H1 (cell line): ENCODE results near the gene TMEM138. TPM values are rescaled to one million over a fixed set of nuclear protein-coding genes. Genes with fewer than 3 reads are reported as not detected.

Source experiments
- CTCF ChIA-PET: fragments of 300-600 bp; sonication (Branson Sonifier 250); formaldehyde crosslinking; loops from one replicate; lab custom pipeline; 2021; ENCODE audit not compliant: partially characterized antibody; lab: Charles Lee
- POLR2A ChIA-PET: fragments of 300-600 bp; sonication (Branson Sonifier 250); formaldehyde crosslinking; loops from one replicate; lab custom pipeline; 2021; ENCODE audit warnings: inconsistent platforms; ENCODE audit not compliant: partially characterized antibody; lab: Charles Lee
- DNase-seq, 2 experiments: peaks; one replicate each; pipeline versions ENCODE4 v3.0.0 to v3.0.0-alpha.2; 2010 to 2022; ENCODE audit warnings: low spot score in 2 of 2, low read depth in 1 of 2, mixed read lengths in 1 of 2
- FAIRE-seq: peaks from 2 replicates; lab custom pipeline; 2011; peaks lifted over from hg19 to GRCh38; lab: Jason Lieb, UNC
- H2AFZ ChIP-seq: 2 replicates; pipeline ENCODE4 v1.8.1; 2012; ENCODE audit warnings: low read length, inconsistent platforms
- H2AK5ac ChIP-seq: 2 replicates; pipeline ENCODE4 v1.6.1; 2013; ENCODE audit warnings: low read depth, low read length
- H2BK120ac ChIP-seq: replicated peaks from 2 replicates; pipeline ENCODE3; 2013; ENCODE audit warnings: low read depth, low read length, inconsistent platforms
- H2BK12ac ChIP-seq: 2 replicates; pipeline ENCODE4 v1.6.1; 2013; ENCODE audit warnings: low read depth, low read length
- H2BK15ac ChIP-seq: 2 replicates; pipeline ENCODE4 v1.6.1; 2013; ENCODE audit warnings: low read length
- H2BK20ac ChIP-seq: 2 replicates; pipeline ENCODE4 v1.6.1; 2013; ENCODE audit warnings: low read length
- H2BK5ac ChIP-seq: 2 replicates; pipeline ENCODE4 v1.6.1; 2013; ENCODE audit warnings: low read depth, low read length
- H3K14ac ChIP-seq: 2 replicates; pipeline ENCODE4 v1.6.1; 2013; ENCODE audit warnings: inconsistent platforms; ENCODE audit not compliant: insufficient read length
- H3K18ac ChIP-seq: 2 replicates; pipeline ENCODE4 v1.6.1; 2013; ENCODE audit warnings: low read length; ENCODE audit errors: extremely low read depth
- H3K23ac ChIP-seq: 2 replicates; pipeline ENCODE4 v1.6.1; 2013; ENCODE audit warnings: inconsistent platforms; ENCODE audit not compliant: insufficient read length
- H3K23me2 ChIP-seq: 2 replicates; pipeline ENCODE4 v1.6.1; 2013; ENCODE audit warnings: low read depth, low read length
- H3K27ac ChIP-seq: 2 replicates; pipeline ENCODE4 v1.6.1; 2011; ENCODE audit warnings: low read depth, low read length, inconsistent platforms
- H3K27me3 ChIP-seq, 4 experiments: replicated peaks in 1 of 4; 1 replicate in 1 of 4; 2 replicates in 3 of 4; pipeline versions ENCODE4 v1.6.1 to v1.8.1; 2011 to 2013; ENCODE audit warnings: low read length in 3 of 4, mild to moderate bottlenecking in 3 of 4, inconsistent platforms in 2 of 4, mixed read lengths in 2 of 4, moderate library complexity in 1 of 4; ENCODE audit not compliant: control insufficient read depth in 3 of 4, insufficient read depth in 3 of 4; ENCODE audit errors: extremely low read depth in 1 of 4
- H3K36me3 ChIP-seq, 4 experiments: 2 replicates each; pipeline versions ENCODE4 v1.6.1 to v1.8.1; 2011 to 2013; ENCODE audit warnings: mild to moderate bottlenecking in 4 of 4, low read length in 3 of 4, moderate library complexity in 2 of 4, control low read depth in 1 of 4, inconsistent platforms in 1 of 4; ENCODE audit not compliant: insufficient read depth in 4 of 4, control insufficient read depth in 2 of 4
- H3K4ac ChIP-seq: replicated peaks from 2 replicates; pipeline ENCODE3; 2013; ENCODE audit warnings: low read length, low read depth, mixed read lengths, inconsistent platforms; ENCODE audit not compliant: insufficient read length
- H3K4me1 ChIP-seq, 4 experiments: replicated peaks in 1 of 4; 1 replicate in 1 of 4; 2 replicates in 3 of 4; pipeline versions ENCODE4 v1.6.1 to v1.8.1; 2011 to 2013; ENCODE audit warnings: low read length in 3 of 4, inconsistent platforms in 2 of 4, mixed read lengths in 1 of 4; ENCODE audit not compliant: insufficient read depth in 4 of 4, control insufficient read depth in 3 of 4
- H3K4me2 ChIP-seq, 2 experiments: 2 replicates each; pipeline versions ENCODE4 v1.6.1 to v1.8.1; 2011 to 2013; ENCODE audit warnings: low read depth in 2 of 2, low read length in 2 of 2, control low read depth in 1 of 2, inconsistent platforms in 1 of 2, mild to moderate bottlenecking in 1 of 2; ENCODE audit not compliant: insufficient read depth in 1 of 2
- H3K4me3 ChIP-seq, 4 experiments: fragments of 200-600, 300-600 bp in 1 of 4; sonication (generic), shearing (Covaris generic), sonication (Bioruptor Twin) in 1 of 4; 2 replicates each; pipeline versions ENCODE4 v1.5.1 to v1.8.1; 2011 to 2016; ENCODE audit warnings: low read length in 4 of 4, low read depth in 3 of 4, control low read depth in 2 of 4, inconsistent platforms in 2 of 4, mild to moderate bottlenecking in 2 of 4, mixed read lengths in 1 of 4, moderate library complexity in 1 of 4; ENCODE audit not compliant: insufficient read depth in 2 of 4; ENCODE audit errors: extremely low read depth in 1 of 4
- H3K56ac ChIP-seq: replicated peaks from 2 replicates; pipeline ENCODE3; 2013; ENCODE audit warnings: low read depth, mild to moderate bottlenecking, mixed read lengths, low read length, inconsistent platforms; ENCODE audit not compliant: insufficient read length
- H3K79me1 ChIP-seq: 2 replicates; pipeline ENCODE4 v1.6.1; 2013; ENCODE audit warnings: low read depth, low read length, control low read depth
- H3K79me2 ChIP-seq, 2 experiments: 2 replicates each; pipeline versions ENCODE4 v1.6.1 to v1.8.1; 2012 to 2013; ENCODE audit warnings: low read length in 2 of 2, mild to moderate bottlenecking in 2 of 2, inconsistent platforms in 1 of 2; ENCODE audit not compliant: insufficient read depth in 2 of 2, control insufficient read depth in 1 of 2
- H3K9ac ChIP-seq, 4 experiments: replicated peaks in 1 of 4; 1 replicate in 1 of 4; 2 replicates in 3 of 4; pipeline versions ENCODE4 v1.6.1 to v1.8.1; 2011 to 2013; ENCODE audit warnings: low read depth in 3 of 4, low read length in 3 of 4, control low read depth in 2 of 4, mild to moderate bottlenecking in 2 of 4, moderate library complexity in 2 of 4, inconsistent platforms in 1 of 4; ENCODE audit errors: extremely low read depth in 1 of 4
- H3K9me3 ChIP-seq, 2 experiments: 2 replicates each; pipeline versions ENCODE4 v1.6.1 to v1.8.1; 2012 to 2013; ENCODE audit warnings: mild to moderate bottlenecking in 2 of 2, moderate library complexity in 2 of 2, control low read depth in 1 of 2, inconsistent platforms in 1 of 2, low read depth in 1 of 2, low read length in 1 of 2, mixed read lengths in 1 of 2; ENCODE audit not compliant: insufficient read depth in 2 of 2
- H4K20me1 ChIP-seq, 2 experiments: replicated peaks in 1 of 2; 2 replicates each; pipeline versions ENCODE3 to v1.8.1; 2011 to 2013; ENCODE audit warnings: inconsistent platforms in 2 of 2, low read length in 2 of 2, mild to moderate bottlenecking in 1 of 2; ENCODE audit not compliant: insufficient read depth in 2 of 2, control insufficient read depth in 1 of 2
- H4K5ac ChIP-seq: 2 replicates; pipeline ENCODE4 v1.6.1; 2013; ENCODE audit warnings: low read length, low read depth, mixed read lengths, inconsistent platforms; ENCODE audit not compliant: insufficient read length
- H4K8ac ChIP-seq: 2 replicates; pipeline ENCODE4 v1.8.0; 2013; ENCODE audit warnings: mild to moderate bottlenecking, moderate library complexity, low read length, inconsistent platforms; ENCODE audit not compliant: insufficient read depth; ENCODE audit errors: extremely low read depth
- H4K91ac ChIP-seq: replicated peaks from 2 replicates; pipeline ENCODE3; 2013; ENCODE audit warnings: low read length, mixed read lengths, inconsistent platforms; ENCODE audit not compliant: insufficient read length
- BCL11A ChIP-seq, 2 experiments: IDR thresholded peaks; one replicate each; pipeline ENCODE4 v1.6.1; 2011; ENCODE audit warnings: low read depth in 2 of 2, low read length in 2 of 2, mild to moderate bottlenecking in 2 of 2
- CBX8 ChIP-seq: fragments of 300-800, 300-1000 bp; sonication (generic); IDR thresholded peaks from 2 replicates; pipeline ENCODE4 v1.7.1; 2016; ENCODE audit warnings: low read depth, low read length, borderline replicate concordance
- EP300 ChIP-seq, 2 experiments: IDR thresholded peaks; 1 replicate in 1 of 2; 2 replicates in 1 of 2; pipeline ENCODE4 v1.6.1; 2011 to 2012; ENCODE audit warnings: low read depth in 2 of 2, low read length in 2 of 2, mild to moderate bottlenecking in 2 of 2, borderline replicate concordance in 1 of 2, inconsistent platforms in 1 of 2, moderate library complexity in 1 of 2
- KDM1A ChIP-seq: fragments of 200-600, 300-600 bp; sonication (generic); IDR thresholded peaks from 2 replicates; pipeline ENCODE4 v1.7.1; 2016; ENCODE audit warnings: mild to moderate bottlenecking, low read length, borderline replicate concordance
- KDM4A ChIP-seq: IDR thresholded peaks from one replicate; pipeline ENCODE4 v1.7.1; 2012; ENCODE audit warnings: low read depth, mild to moderate bottlenecking, moderate library complexity, low read length, inconsistent platforms; ENCODE audit not compliant: severe bottlenecking
- KDM5A ChIP-seq: fragments of 200-600 bp; IDR thresholded peaks from 2 replicates; pipeline ENCODE4 v1.7.1; 2012; ENCODE audit warnings: mild to moderate bottlenecking, low read length, inconsistent platforms, mixed read lengths
- RFX5 ChIP-seq: IDR thresholded peaks from 2 replicates; pipeline ENCODE4 v1.6.1; 2011; ENCODE audit warnings: low read depth, low read length, improper control_type of control experiment, borderline replicate concordance
- RNF2 ChIP-seq: fragments of 200-900, 300-1000 bp; sonication (generic); IDR thresholded peaks from 2 replicates; pipeline ENCODE4 v1.7.1; 2016; ENCODE audit warnings: borderline replicate concordance, low read depth, mild to moderate bottlenecking, antibody characterized with exemption, low read length; ENCODE audit not compliant: poor library complexity, severe bottlenecking; ENCODE audit errors: missing control alignments
- SAP30 ChIP-seq: fragments of 300-600 bp; sonication (generic); IDR thresholded peaks from 2 replicates; pipeline ENCODE4 v1.7.1; 2012; ENCODE audit warnings: low read length, moderate library complexity, mild to moderate bottlenecking, inconsistent platforms; ENCODE audit not compliant: insufficient read depth, insufficient replicate concordance
- SIX5 ChIP-seq: IDR thresholded peaks from 2 replicates; pipeline ENCODE4 v1.6.1; 2011; ENCODE audit warnings: mild to moderate bottlenecking, low read depth, low read length
- SP4 ChIP-seq: IDR thresholded peaks from 2 replicates; pipeline ENCODE4 v1.6.1; 2012; ENCODE audit warnings: low read length, inconsistent platforms
- SUZ12 ChIP-seq: fragments of 200-600 bp; sonication (generic); IDR thresholded peaks from 2 replicates; pipeline ENCODE4 v1.6.1; 2012; ENCODE audit warnings: mild to moderate bottlenecking, inconsistent platforms, low read length, moderate library complexity, mixed read lengths
- TAF1 ChIP-seq: IDR thresholded peaks from 2 replicates; pipeline ENCODE4 v1.6.1; 2011; ENCODE audit warnings: mild to moderate bottlenecking, low read depth, low read length
- TCF12 ChIP-seq: IDR thresholded peaks from 2 replicates; pipeline ENCODE4 v1.6.1; 2011; ENCODE audit warnings: low read depth, mild to moderate bottlenecking, low read length
- WGBS, 2 experiments: shearing (Covaris generic) in 1 of 2; methylation state at CpG; one replicate each; pipeline versions ENCODE4 v1.1.6 to v1.1.7; 2013 to 2015; ENCODE audit warnings: low lambda C conversion rate in 2 of 2, mixed read lengths in 2 of 2, inconsistent platforms in 1 of 2, low coverage in 1 of 2, missing lambda C conversion rate in 1 of 2; ENCODE audit not compliant: insufficient replicate concordance in 2 of 2, insufficient coverage in 1 of 2, insufficient read length in 1 of 2; ENCODE audit errors: extremely low coverage in 1 of 2, missing lambda C conversion rate in 1 of 2; 5-methylcytosine and 5-hydroxymethylcytosine counted together
- polyA plus RNA-seq, 7 experiments: library from polyadenylated mRNA; depleted of rRNA in 3 of 7; stranded (reverse) in 5 of 7; unstranded in 2 of 7; fragments of >200 nt in 5 of 7; fragments of 200-250 nt in 2 of 7; gene quantifications; 1 replicate in 5 of 7; 2 replicates in 1 of 7; 4 replicates in 1 of 7; pipeline versions ENCODE4 v1.2.1 to v1.2.3, GENCODE V29; 2011 to 2013; ENCODE audit warnings: missing spikeins in 2 of 7, mixed read lengths in 2 of 7
- total RNA-seq: library from RNA; stranded (reverse); fragmentation: NEBNext Ultra II Directional; extraction: Animal tissue kit (Norgen Biotek cat#: 25700); gene quantifications from 2 replicates; pipeline ENCODE4 v1.2.1, GENCODE V29; 2021

The TMEM138 gene
- total and polyA plus RNA-seq, 2 of the 8 experiments (the other 6 are each of a cell fraction or from before 2014, with no cell fraction given), result 32.9 to 59.0 TPM

- H3K4me1 ChIP-seq, result no peaks in the 10 kb centered on the region
- 92% methylated on average over 6 of the region's 6 CpGs; no CpG with 5 or more reads in 1 of the 2 experiments for WGBS, 2 experiments
- TF ChIP-seq CBX8, result no peak
- no peak for TF ChIP-seq BCL11A (IDR thresholded peaks at IDR 0.05; ENCODE audit: low read depth in 2 of 2, low read length in 2 of 2)
- no peak for TF ChIP-seq KDM4A
- no peak for TF ChIP-seq SP4
- TF ChIP-seq RNF2, result no peak
- TF ChIP-seq KDM1A, result no peak
- no peak for TF ChIP-seq SAP30
- no peak for TF ChIP-seq SIX5
- no peak for TF ChIP-seq RFX5
- TF ChIP-seq TAF1, result no peak
- TF ChIP-seq SUZ12, result no peak
- no peak for TF ChIP-seq EP300 (IDR thresholded peaks at IDR 0.05; ENCODE audit: borderline replicate concordance in 1 of 2, low read depth in 2 of 2, low read length in 2 of 2)
- no peak for TF ChIP-seq KDM5A
- TF ChIP-seq TCF12, result no peak
- TF ChIP-seq, all 59 proteins: peak for 0
- FAIRE-seq, result no peak
- H3K4me2 ChIP-seq, result no peak overlapping the region
- no peak overlapping the region for H4K91ac ChIP-seq
- no peak overlapping the region for H2BK15ac ChIP-seq
- H4K20me1 ChIP-seq, result no peaks in the 10 kb centered on the region
- no peaks in the 10 kb centered on the region for H3K27me3 ChIP-seq
- no peak overlapping the region for H2AFZ ChIP-seq
- H2BK120ac ChIP-seq, result no peak overlapping the region
- no peak overlapping the region for H4K5ac ChIP-seq
- H4K8ac ChIP-seq, result no peak overlapping the region
- no peaks in the 10 kb centered on the region for H3K79me1 ChIP-seq
- H3K79me2 ChIP-seq, result no peaks in the 10 kb centered on the region
- H3K4me3 ChIP-seq, result no peak overlapping the region
- no peak overlapping the region for H3K14ac ChIP-seq
- H3K18ac ChIP-seq, result no peak overlapping the region
- H3K23me2 ChIP-seq, result no peaks in the 10 kb centered on the region
- no peak overlapping the region for H3K56ac ChIP-seq
- no peak overlapping the region for H3K9ac ChIP-seq
- peaks cover 0 to 34% (median 9%) of the 10 kb centered on the region in 4 experiments; a peak in 4 of 8 replicates for H3K36me3 ChIP-seq
- no peak overlapping the region for H3K27ac ChIP-seq
- no peak overlapping the region for H2AK5ac ChIP-seq
- ChIA-PET CTCF (interaction anchor here (1.0 to 4.5 kb wide), 4 partner anchors 9 to 39 kb away, joined by 4 to 21 read pairs (median 8); partner anchors contain the start of gene TMEM138), POLR2A (interaction anchor here (0.6 to 38.6 kb wide), 3 partner anchors 10 to 106 kb away, joined by 3 to 1106 read pairs (median 8); partner anchors contain the start of genes CYB561A3, DDB1, TKFC and TMEM138)
- no peak overlapping the region for H3K23ac ChIP-seq
- no peak overlapping the region for H3K4ac ChIP-seq
- peaks cover 16 to 19% of the 10 kb centered on the region in 2 experiments for H3K9me3 ChIP-seq
- DNase-seq, result no peak
- H2BK12ac ChIP-seq, result no peak overlapping the region
- H2BK5ac ChIP-seq, result no peak overlapping the region
- H2BK20ac ChIP-seq, result no peak overlapping the region
Observed at GRCh38 chr11:61375761-61376108, 13.6 kb downstream of the TMEM138 start.
